H1 (cell line): Measurements from ENCODE around the gene OLFML2B.

ENCODE experiments used
- ASH2L ChIP-seq: fragments of 200-600, 300-600 bp; sonication (generic); IDR thresholded peaks from one replicate; pipeline ENCODE4 v1.7.1; 2017; ENCODE audit warnings: low read length
- CTCF ChIP-seq, 3 experiments: IDR thresholded peaks; 1 replicate in 2 of 3; 2 replicates in 1 of 3; pipeline versions ENCODE4 v1.5.1 to v1.6.1; 2011; ENCODE audit warnings: low read length in 3 of 3, mild to moderate bottlenecking in 3 of 3, inconsistent platforms in 2 of 3, low read depth in 1 of 3, moderate library complexity in 1 of 3; ENCODE audit not compliant: insufficient read depth in 1 of 3; ENCODE audit errors: control extremely low read depth in 1 of 3
- HDAC2 ChIP-seq, 2 experiments: fragments of 300-600 bp in 1 of 2; sonication (generic) in 1 of 2; IDR thresholded peaks; 2 replicates each; pipeline ENCODE4 v1.6.1; 2011 to 2012; ENCODE audit warnings: low read depth in 2 of 2, low read length in 2 of 2, mild to moderate bottlenecking in 2 of 2, moderate library complexity in 2 of 2, borderline replicate concordance in 1 of 2, inconsistent platforms in 1 of 2
- JUN ChIP-seq: IDR thresholded peaks from 2 replicates; pipeline ENCODE4 v1.6.1; 2011; ENCODE audit warnings: low read depth, mild to moderate bottlenecking, improper control_type of control experiment, low read length
- POLR2A ChIP-seq, 2 experiments: IDR thresholded peaks; 1 replicate in 1 of 2; 2 replicates in 1 of 2; pipeline ENCODE4 v1.6.1; 2011; ENCODE audit warnings: low read depth in 2 of 2, low read length in 2 of 2, mild to moderate bottlenecking in 2 of 2; ENCODE audit errors: control extremely low read depth in 1 of 2

GRCh38 chr1:161966067-161966466 lies 57.6 kb downstream of the OLFML2B start:
- TF ChIP-seq CTCF (IDR thresholded peaks at IDR 0.05; ENCODE audit: control extremely low read depth in 1 of 3, insufficient read depth in 1 of 3, low read depth in 1 of 3, low read length in 3 of 3) (no peak), JUN (no peak), ASH2L (no peak), HDAC2 (IDR thresholded peaks at IDR 0.05; ENCODE audit: borderline replicate concordance in 1 of 2, low read depth in 2 of 2, low read length in 2 of 2) (no peak), POLR2A (IDR thresholded peaks at IDR 0.05; ENCODE audit: control extremely low read depth in 1 of 2, low read depth in 2 of 2, low read length in 2 of 2) (no peak)
